OCI-LY3 (cell line): ENCODE results near the gene ALDH2.
"Not testable (repeated sequence)": the region's sequence is repeated elsewhere in the genome, so short reads cannot be mapped to it uniquely, and the experiment has no call there.

Experiments used
- H2AFZ ChIP-seq: fragments of 200-600, 300-600 bp; shearing (Covaris generic); 2 replicates; pipeline ENCODE4 v1.6.0; 2014; ENCODE audit warnings: antibody characterized with exemption, low read depth, low read length
- H3K27ac ChIP-seq: fragments of 200-600, 300-600 bp; sonication (generic); 2 replicates; pipeline ENCODE4 v1.5.1; 2014; ENCODE audit warnings: mild to moderate bottlenecking, low read length, moderate library complexity, mixed read lengths
- H3K27me3 ChIP-seq: fragments of 200-600, 300-600 bp; sonication (generic); 2 replicates; pipeline ENCODE4 v1.6.1; 2014; ENCODE audit warnings: low read depth, low read length, mixed read lengths
- H3K36me3 ChIP-seq: fragments of 200-600, 300-600 bp; sonication (generic); replicated peaks from 2 replicates; pipeline ENCODE3; 2014; ENCODE audit warnings: low read depth, low read length, mixed read lengths
- H3K4me1 ChIP-seq: fragments of 300-600, 200-600 bp; sonication (generic); 2 replicates; pipeline ENCODE4 v1.6.1; 2014; ENCODE audit warnings: low read length, mixed read lengths
- H3K4me2 ChIP-seq: fragments of 200-600, 300-600 bp; sonication (generic); 2 replicates; pipeline ENCODE4 v1.6.1; 2014; ENCODE audit warnings: low read length, mixed read lengths
- H3K4me3 ChIP-seq: fragments of 300-600, 200-600 bp; sonication (generic); 2 replicates; pipeline ENCODE4 v1.5.1; 2014; ENCODE audit warnings: antibody characterized with exemption, mild to moderate bottlenecking, low read length, moderate library complexity
- H3K79me2 ChIP-seq: fragments of 300-600, 200-600 bp; shearing (Covaris generic); 2 replicates; pipeline ENCODE4 v1.6.1; 2014; ENCODE audit warnings: mild to moderate bottlenecking, low read length, mixed read lengths
- H3K9ac ChIP-seq: fragments of 300-600, 200-600 bp; shearing (Covaris generic); 2 replicates; pipeline ENCODE4 v1.6.0; 2014; ENCODE audit warnings: mild to moderate bottlenecking, low read length, moderate library complexity
- H3K9me3 ChIP-seq: fragments of 200-600, 300-600 bp; shearing (Covaris generic); 2 replicates; pipeline ENCODE4 v1.6.1; 2014; ENCODE audit warnings: low read length, mixed read lengths; ENCODE audit not compliant: insufficient read depth
- H4K20me1 ChIP-seq: fragments of 200-600, 300-600 bp; sonication (generic); 2 replicates; pipeline ENCODE4 v1.6.1; 2016; ENCODE audit warnings: low read length, mixed read lengths; ENCODE audit not compliant: insufficient read depth
- EZH2phosphoT487 ChIP-seq: fragments of 200-600 bp; shearing (Covaris generic); IDR thresholded peaks from 2 replicates; pipeline ENCODE4 v1.6.1; 2018; ENCODE audit warnings: antibody characterized with exemption, mixed run types, low read depth
- TF ChIP-seq, protein P1 (sequence below): fragments of 200-600, 300-600 bp; sonication (generic); IDR thresholded peaks from 2 replicates; pipeline ENCODE4 v1.5.1; 2014; ENCODE audit warnings: antibody characterized with exemption, low read length, low read depth

ALDH2 gene

DNA sequence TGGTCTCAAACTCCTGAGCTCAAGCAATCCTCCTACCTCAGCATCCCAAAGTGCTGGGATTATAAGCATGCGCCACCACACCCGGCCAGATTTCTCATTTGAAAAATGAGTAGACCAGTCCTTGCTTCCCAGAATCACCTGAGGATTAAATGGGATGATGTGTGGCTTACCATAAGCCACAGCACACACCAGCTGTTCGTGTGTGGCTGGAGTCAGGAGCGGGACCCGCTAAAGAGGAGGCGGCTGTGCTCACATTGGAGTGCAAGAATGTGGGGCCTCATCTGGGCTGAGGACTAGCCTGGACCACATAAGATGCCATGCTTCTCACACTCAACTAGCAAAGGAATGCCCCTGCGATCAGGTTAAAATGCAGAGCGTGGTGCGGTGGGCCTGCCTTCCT lies 6.7 kb upstream of the ALDH2 start:
- Histone ChIP-seq H3K27ac (no peak overlapping the region), H2AFZ (no peak overlapping the region), H3K4me2 (no peak overlapping the region), H3K9me3 (no peaks in the 10 kb centered on the region), H3K4me1 (peaks cover 53% of the 10 kb centered on the region), H3K36me3 (peaks cover 7% of the 10 kb centered on the region), H3K9ac (no peak overlapping the region), H3K4me3 (no peak overlapping the region), H3K27me3 (no peaks in the 10 kb centered on the region), H3K79me2 (no peaks in the 10 kb centered on the region), H4K20me1 (no peaks in the 10 kb centered on the region)
- TF ChIP-seq, protein P1, sequence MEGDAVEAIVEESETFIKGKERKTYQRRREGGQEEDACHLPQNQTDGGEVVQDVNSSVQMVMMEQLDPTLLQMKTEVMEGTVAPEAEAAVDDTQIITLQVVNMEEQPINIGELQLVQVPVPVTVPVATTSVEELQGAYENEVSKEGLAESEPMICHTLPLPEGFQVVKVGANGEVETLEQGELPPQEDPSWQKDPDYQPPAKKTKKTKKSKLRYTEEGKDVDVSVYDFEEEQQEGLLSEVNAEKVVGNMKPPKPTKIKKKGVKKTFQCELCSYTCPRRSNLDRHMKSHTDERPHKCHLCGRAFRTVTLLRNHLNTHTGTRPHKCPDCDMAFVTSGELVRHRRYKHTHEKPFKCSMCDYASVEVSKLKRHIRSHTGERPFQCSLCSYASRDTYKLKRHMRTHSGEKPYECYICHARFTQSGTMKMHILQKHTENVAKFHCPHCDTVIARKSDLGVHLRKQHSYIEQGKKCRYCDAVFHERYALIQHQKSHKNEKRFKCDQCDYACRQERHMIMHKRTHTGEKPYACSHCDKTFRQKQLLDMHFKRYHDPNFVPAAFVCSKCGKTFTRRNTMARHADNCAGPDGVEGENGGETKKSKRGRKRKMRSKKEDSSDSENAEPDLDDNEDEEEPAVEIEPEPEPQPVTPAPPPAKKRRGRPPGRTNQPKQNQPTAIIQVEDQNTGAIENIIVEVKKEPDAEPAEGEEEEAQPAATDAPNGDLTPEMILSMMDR: no peak
- TF ChIP-seq EZH2phosphoT487: no peak

DNA sequence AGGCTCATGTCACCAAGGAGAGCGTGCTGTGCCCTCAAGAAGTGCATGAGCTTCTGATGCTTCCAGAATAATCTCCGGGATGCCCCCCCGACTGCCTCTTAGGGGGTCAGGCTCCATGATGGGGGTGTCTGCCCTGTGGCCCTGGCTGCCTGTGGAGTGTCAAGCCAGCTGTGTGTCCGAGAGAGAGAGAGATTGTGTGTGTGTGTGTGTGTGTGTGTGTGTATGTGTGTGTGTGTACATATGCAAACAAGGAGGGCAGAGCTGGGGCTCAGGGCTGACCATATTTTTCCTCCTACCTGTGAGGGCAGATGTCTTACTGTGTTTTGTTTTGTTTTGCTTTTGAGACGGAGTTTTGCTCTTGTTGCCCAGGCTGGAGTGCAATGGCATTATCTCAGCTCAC lies 5.6 kb upstream of the ALDH2 start:
- Histone ChIP-seq H3K79me2 (no peaks in the 10 kb centered on the region), H3K4me1 (peaks cover 63% of the 10 kb centered on the region), H3K27me3 (no peaks in the 10 kb centered on the region), H3K4me3 (no peak overlapping the region), H3K36me3 (peaks cover 7% of the 10 kb centered on the region), H2AFZ (no peak overlapping the region), H3K9ac (no peak overlapping the region), H3K27ac (no peak overlapping the region), H3K4me2 (no peak overlapping the region), H3K9me3 (no peaks in the 10 kb centered on the region), H4K20me1 (no peaks in the 10 kb centered on the region)
- no peak for TF ChIP-seq EZH2phosphoT487
- TF ChIP-seq, protein P1: no peak

DNA sequence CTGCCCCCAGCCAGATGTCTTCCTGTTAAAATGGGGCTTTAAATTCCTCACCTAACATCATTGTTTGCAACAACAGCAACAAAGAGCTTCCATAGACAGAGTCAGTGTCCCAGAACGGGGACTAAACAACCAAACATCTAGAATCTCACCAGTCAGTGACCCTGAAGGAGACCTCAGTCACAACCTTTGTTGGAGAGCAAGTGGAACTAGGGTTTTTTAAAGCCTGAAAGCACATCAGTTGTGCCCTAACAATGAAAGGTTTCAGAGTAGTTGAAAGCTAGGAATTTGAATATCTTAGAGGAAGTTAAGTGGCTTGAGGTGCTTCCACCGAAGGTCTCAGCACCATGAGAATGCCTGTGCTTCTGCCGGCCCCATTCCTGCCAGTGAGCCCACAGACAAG lies 5.0 kb upstream of the ALDH2 start:
- Histone ChIP-seq H3K4me3 (peak overlapping the region; percentile 28; the same call in 1 of the 2 replicates), H3K9me3 (no peaks in the 10 kb centered on the region), H4K20me1 (no peaks in the 10 kb centered on the region), H3K27me3 (no peaks in the 10 kb centered on the region), H3K4me2 (peak overlapping the region; percentile 65), H3K79me2 (no peaks in the 10 kb centered on the region), H3K9ac (no peak overlapping the region), H3K36me3 (peaks cover 6% of the 10 kb centered on the region), H2AFZ (no peak overlapping the region), H3K4me1 (peaks cover 67% of the 10 kb centered on the region), H3K27ac (peak overlapping the region; percentile 4; the same call in 1 of the 2 replicates)
- TF ChIP-seq EZH2phosphoT487: no peak
- TF ChIP-seq, protein P1: no peak

DNA sequence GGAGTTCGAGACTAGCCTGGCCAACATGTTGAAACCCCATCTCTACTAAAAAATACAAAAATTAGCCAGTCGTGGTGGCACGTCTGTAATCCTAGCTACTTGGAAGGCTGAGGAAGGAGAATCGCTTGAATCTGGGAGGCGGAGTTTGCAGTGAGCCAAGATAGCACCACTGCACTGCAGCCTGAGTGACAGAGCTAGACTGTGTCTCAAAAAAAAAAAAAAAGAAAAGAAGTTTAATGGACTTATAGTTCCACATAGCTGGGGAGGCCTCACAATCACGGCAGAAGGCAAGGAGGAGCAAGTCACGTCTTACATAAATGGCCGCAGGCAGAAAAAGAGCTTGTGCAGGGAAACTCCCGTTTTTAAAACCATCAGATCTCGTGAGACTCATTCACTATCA lies 3.2 kb upstream of the ALDH2 start:
- H3K9ac ChIP-seq, H3K27me3 ChIP-seq, H3K36me3 ChIP-seq, H3K9me3 ChIP-seq, H3K4me3 ChIP-seq, H3K4me2 ChIP-seq, H2AFZ ChIP-seq, H4K20me1 ChIP-seq: not testable (repeated sequence)
- H3K27ac ChIP-seq: peak overlapping the region; percentile 48; the same call in 1 of the 2 replicates
- peaks cover 11% of the 10 kb centered on the region; the same call in 1 of the 2 replicates for H3K79me2 ChIP-seq
- peaks cover 62% of the 10 kb centered on the region for H3K4me1 ChIP-seq
